ENCODE data around the gene GAK.

GRCh38 chr4:814312-814850, 117.7 kb downstream of the GAK start:
- no peak for TF ChIP-seq ATF3 (IDR thresholded peaks at IDR 0.05)
- no peak for TF ChIP-seq YY1 (IDR thresholded peaks at IDR 0.05)
- no peak for TF ChIP-seq CTCF (IDR thresholded peaks at IDR 0.05; ENCODE audit: low read depth, low read length, missing input control)
- TF ChIP-seq JUND (IDR thresholded peaks at IDR 0.05), result no peak
- TF ChIP-seq REST (IDR thresholded peaks at IDR 0.05), result no peak
- no peak for TF ChIP-seq FOXA2 (IDR thresholded peaks at IDR 0.05)
- TF ChIP-seq GABPA (IDR thresholded peaks at IDR 0.05 in 1 of 2, conservative IDR thresholded peaks at IDR 0.05 in 1 of 2), result no peak
- TF ChIP-seq FOXA1 (IDR thresholded peaks at IDR 0.05), result no peak
- no peak for TF ChIP-seq NR2F2 (IDR thresholded peaks at IDR 0.05)
